ENCODE measurements around the gene DNAH12.
"Not testable (repeated sequence)": the region's sequence is repeated elsewhere in the genome, so short reads cannot be mapped to it uniquely, and the experiment has no call there.

DNAH12 gene

DNA sequence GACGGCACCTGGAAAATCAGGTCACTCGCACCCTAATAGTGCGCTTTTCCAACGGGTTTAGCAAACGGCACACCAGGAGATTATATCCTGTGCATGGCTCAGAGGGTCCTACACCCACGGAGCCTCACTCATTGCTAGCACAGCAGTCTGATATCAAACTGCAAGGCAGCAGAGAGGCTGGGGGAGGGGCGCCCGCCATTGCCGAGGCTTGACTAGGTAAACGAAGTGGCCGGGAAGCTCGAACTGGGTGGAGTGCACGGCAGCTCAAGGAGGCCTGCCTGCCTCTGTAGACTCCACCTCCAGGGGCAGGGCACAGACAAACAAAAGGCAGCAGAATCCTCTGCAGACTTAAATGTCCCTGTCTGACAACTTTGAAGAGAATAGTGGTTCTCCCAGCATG is 67.0 kb downstream of the DNAH12 start:
- H3K27ac Mint-ChIP-seq; ATAC-seq; H3K9me3 Mint-ChIP-seq; DNase-seq; H3K36me3 Mint-ChIP-seq (ENCODE audit: low read depth); H3K4me1 Mint-ChIP-seq; H3K27me3 Mint-ChIP-seq; H3K4me3 Mint-ChIP-seq: not testable (repeated sequence)

DNA sequence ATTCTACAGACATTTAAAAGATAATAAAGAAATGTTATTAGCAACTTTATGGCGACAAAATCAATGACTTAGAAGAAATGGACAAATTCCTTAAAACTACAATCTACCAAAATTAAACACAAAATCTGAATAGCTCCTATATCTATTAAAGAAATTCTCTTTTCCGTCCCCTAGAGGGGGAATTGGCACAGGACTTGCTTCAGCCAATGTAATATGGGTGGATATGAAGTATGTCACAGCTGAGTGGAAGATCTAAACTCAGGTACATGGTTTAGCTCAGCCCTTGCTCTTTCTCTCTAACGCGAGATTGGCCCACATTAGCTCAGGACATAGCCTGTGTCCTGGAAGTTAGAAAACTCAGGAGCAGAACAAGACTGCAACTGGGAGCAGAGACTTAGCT is 79.3 kb downstream of the DNAH12 start:
- Mint-ChIP-seq H3K4me3 (no peak overlapping the region), H3K27ac (no peak overlapping the region), H3K36me3 (ENCODE audit: low read depth) (no peaks in the 10 kb centered on the region), H3K27me3 (no peaks in the 10 kb centered on the region), H3K4me1 (no peaks in the 10 kb centered on the region), H3K9me3 (no peaks in the 10 kb centered on the region)
- no peak for ATAC-seq
- DNase-seq = no peak

DNA sequence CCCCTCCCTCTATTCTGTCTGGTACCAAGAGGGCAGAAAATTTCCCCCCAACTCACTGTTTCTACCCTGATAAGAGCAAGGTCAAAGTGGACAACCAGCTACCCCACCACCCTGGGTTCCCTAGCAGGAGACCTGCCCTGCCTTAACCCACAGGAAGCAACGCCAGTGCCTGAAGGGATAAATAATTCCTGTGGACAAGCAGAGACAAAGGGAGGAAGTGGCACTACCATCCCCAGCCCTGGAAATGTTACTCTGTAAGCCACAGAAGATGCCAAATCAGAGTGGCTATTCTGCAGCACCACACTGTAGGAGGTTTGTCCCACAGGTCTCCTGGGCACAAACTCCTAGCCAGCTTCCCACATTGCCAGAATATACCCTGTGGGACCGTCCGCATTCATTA is 80.1 kb downstream of the DNAH12 start:
- H3K4me3 Mint-ChIP-seq = no peak overlapping the region
- H3K27ac Mint-ChIP-seq = no peak overlapping the region
- H3K9me3 Mint-ChIP-seq = no peaks in the 10 kb centered on the region
- DNase-seq (no peak), ATAC-seq (no peak)
- H3K4me1 Mint-ChIP-seq = no peaks in the 10 kb centered on the region
- peaks cover 2% of the 10 kb centered on the region for H3K27me3 Mint-ChIP-seq
- no peaks in the 10 kb centered on the region for H3K36me3 Mint-ChIP-seq (ENCODE audit: low read depth)

DNA sequence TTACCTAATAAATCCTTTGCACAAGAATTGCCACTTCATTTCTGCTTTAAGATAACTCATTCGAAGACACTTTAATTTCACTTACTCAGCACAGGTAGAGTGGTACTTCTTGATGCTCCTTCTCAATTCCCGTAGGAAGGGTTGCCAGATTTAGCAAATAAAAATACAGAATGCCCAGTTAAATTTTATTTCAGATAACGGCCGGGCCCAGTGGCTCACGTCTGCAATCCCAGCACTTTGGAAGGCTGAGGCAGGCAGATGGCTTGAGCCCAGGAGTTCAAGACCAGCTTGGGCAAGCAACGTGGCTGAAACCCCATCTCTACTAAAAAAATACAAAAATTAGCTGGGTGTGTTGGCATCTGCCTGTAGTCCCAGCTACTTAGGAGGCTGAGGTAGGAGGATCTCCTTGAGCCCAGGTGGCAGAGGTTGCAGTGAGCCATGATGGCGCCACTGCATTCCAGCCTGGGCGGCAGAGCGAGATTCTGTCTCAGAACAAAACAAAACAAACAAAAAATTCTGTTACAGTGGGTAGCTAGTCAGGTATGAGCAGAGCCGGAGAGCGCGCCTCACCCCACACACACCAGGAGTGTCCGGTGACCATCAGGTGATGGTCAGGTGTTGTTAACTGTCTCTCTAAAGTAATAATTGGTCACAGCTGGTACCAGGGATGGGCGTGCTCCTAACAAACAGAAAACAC is 92.8 kb downstream of the DNAH12 start:
- ATAC-seq = no peak
- DNase-seq = no peak
- H3K27ac Mint-ChIP-seq = no peak overlapping the region
- H3K27me3 Mint-ChIP-seq = peaks cover 8% of the 10 kb centered on the region
- no peaks in the 10 kb centered on the region for H3K9me3 Mint-ChIP-seq
- H3K36me3 Mint-ChIP-seq (ENCODE audit: low read depth) = no peaks in the 10 kb centered on the region
- H3K4me1 Mint-ChIP-seq = no peaks in the 10 kb centered on the region
- H3K4me3 Mint-ChIP-seq = no peak overlapping the region

DNA sequence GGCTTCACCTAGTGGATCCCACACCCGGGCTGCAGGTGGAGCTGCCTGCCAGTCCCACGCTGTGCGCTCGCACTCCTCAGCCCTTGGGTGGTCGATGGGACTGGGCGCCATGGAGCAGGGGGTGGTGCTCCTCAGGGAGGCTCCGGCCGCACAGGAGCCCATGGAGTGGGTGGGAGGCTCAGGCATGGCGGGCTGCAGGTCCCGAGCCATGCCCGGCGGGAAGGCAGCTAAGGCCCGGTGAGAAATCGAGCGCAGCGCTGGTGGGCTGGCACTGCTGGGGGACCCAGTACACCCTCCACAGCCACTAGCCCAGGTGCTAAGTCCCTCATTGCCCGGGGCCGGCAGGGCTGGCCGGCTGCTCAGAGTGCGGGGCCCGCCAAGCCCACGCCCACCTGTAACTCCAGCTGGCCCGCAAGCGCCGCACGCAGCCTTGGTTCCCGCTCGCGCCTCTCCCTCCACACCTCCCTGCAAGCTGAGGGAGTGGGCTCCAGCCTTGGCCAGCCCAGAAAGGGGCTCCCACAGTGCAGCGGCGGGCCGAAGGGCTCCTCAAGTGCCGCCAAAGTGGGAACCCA is 94.8 kb downstream of the DNAH12 start:
- ATAC-seq = not testable (repeated sequence)

DNA sequence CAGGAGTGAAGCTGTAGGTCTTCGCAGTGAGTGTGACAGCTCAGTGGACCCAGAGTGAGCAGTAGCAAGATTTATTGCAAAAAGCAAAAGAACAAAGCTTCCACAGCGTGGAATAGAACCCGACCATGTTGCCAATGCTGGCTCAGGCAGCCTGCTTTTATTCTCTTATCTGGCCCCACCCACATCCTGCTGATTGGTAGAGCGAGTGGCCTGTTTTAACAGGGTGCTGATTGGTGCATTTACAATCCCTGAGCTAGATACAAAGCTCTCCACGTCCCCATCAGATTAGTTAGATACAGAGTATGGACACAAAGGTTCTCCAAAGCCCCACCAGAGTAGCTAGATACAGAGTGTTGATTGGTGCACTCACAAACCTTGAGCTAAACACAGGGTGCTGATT is 95.7 kb downstream of the DNAH12 start:
- H3K36me3 Mint-ChIP-seq (ENCODE audit: low read depth); H3K9me3 Mint-ChIP-seq; H3K4me1 Mint-ChIP-seq; DNase-seq; ATAC-seq; H3K27ac Mint-ChIP-seq; H3K27me3 Mint-ChIP-seq; H3K4me3 Mint-ChIP-seq: not testable (repeated sequence)

More for the DNA sequence above, 94.8 kb downstream of the DNAH12 start:
- not testable (repeated sequence) for H3K27me3 Mint-ChIP-seq; H3K36me3 Mint-ChIP-seq (ENCODE audit: low read depth); H3K4me1 Mint-ChIP-seq; H3K27ac Mint-ChIP-seq; DNase-seq; H3K4me3 Mint-ChIP-seq; H3K9me3 Mint-ChIP-seq

DNA sequence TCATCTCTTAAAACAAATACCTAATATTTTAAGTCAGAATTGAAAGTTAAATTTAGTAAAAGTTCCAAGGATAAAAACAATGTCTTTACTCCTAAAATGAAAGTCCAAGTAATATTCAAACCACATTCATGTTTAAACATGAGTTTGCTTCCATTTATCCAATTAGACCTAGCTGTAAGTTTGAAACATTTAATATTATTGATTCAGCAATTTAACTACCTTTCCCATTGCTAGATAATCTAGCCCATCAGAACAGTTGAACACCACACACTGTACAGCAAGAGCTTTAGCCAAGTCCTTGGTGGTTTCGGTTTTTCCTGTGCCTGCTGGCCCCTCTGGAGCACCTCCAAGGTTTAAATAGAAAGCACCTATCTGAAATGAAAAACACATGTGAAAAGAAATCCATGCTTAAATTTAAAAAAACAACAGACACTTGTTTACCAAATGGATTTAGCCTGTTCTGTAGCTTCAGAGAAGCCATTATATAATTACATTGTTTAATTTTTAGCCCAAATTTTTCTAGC is 97.8 kb downstream of the DNAH12 start:
- Mint-ChIP-seq H3K9me3 (no peaks in the 10 kb centered on the region), H3K27ac (no peak overlapping the region), H3K4me1 (no peaks in the 10 kb centered on the region), H3K36me3 (ENCODE audit: low read depth) (no peaks in the 10 kb centered on the region), H3K4me3 (no peak overlapping the region), H3K27me3 (peaks cover 4% of the 10 kb centered on the region)
- DNase-seq (no peak), ATAC-seq (no peak)

DNA sequence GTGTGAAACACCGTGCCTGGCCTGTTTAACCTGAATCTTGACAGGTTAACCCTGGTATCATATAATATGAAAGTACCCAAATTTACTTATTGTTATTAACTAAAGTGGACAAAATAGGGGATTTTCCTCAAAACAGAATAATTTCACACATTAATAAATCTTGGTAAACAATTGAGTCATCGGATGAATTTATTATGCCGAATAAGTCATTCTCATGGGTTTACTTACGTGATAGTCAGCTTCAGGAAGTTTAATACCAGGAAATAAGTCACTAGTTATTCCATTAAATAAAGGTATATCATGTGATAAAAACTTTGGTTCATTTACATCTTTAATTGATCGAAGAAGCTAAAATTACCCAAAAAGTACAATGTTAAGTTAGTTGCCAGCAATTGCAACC is 99.7 kb downstream of the DNAH12 start:
- Mint-ChIP-seq H3K36me3 (ENCODE audit: low read depth) (no peaks in the 10 kb centered on the region), H3K27ac (no peak overlapping the region), H3K4me1 (no peaks in the 10 kb centered on the region), H3K27me3 (peaks cover 11% of the 10 kb centered on the region), H3K4me3 (no peak overlapping the region), H3K9me3 (peaks cover 4% of the 10 kb centered on the region)
- DNase-seq (no peak), ATAC-seq (no peak)

DNA sequence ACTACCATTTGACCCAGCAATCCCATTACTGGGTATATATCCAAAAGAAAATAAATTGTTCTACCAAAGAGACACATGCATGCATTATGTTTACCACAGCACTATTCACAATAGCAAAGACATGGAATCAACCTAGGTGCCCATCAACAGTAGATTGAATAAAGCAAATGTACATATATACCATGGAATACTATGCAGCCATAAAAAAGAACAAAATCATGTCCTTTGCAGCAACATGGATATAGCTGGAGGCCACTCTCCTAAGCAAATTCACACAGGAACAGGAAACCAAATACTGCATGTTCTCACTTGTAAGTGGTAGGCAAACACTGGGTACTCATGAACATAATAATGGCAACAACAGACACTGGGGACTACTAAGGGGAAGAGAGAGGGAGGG is 104.0 kb downstream of the DNAH12 start:
- H3K27me3 Mint-ChIP-seq; DNase-seq; H3K4me1 Mint-ChIP-seq; ATAC-seq; H3K36me3 Mint-ChIP-seq (ENCODE audit: low read depth); H3K9me3 Mint-ChIP-seq; H3K4me3 Mint-ChIP-seq; H3K27ac Mint-ChIP-seq: not testable (repeated sequence)

DNA sequence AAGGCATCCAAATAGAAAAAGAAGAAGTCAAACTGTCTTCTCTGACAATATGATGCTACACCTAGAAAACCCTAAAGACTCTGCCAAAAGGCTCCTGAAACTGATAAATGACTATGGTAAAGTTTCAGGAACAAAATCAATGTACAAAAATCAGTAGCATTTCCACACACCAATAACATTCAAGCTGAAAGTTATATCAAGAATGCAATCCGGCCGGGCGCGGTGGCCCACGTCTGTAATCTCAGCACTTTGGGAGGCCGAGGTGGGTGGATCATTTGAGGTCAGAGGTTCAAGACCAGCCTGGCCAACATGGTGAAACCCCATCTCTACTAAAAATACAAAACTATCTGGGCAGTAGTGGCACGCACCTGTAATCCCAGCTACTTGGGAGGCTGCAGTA is 105.7 kb downstream of the DNAH12 start:
- DNase-seq; H3K27ac Mint-ChIP-seq; H3K9me3 Mint-ChIP-seq; ATAC-seq; H3K27me3 Mint-ChIP-seq; H3K4me3 Mint-ChIP-seq; H3K36me3 Mint-ChIP-seq (ENCODE audit: low read depth); H3K4me1 Mint-ChIP-seq: not testable (repeated sequence)

DNA sequence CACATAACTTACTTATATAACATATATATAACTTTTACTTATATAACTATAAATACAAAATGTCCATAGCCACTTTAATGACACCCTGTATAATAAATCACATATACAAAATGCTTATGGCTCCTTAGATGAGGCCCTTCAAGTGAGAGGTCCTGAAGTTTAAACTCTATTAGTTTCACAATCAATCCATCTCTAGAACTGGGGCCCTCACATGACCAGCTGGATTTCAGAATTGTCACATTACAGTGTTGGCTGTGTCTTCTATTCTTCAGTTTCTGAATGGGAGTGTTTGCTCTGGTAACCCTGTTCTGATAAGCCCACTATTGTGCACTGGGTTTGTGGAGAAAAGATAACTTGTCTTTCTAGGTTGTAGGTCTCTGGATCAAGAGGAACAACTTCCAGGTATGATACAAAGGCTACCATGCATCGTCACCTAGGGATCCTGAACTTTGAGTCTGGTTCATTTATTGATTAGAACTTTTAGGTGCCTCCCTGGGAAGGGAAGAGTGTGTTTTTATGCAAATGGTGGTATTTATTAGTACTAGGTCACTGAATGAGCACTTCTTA is 107.9 kb downstream of the DNAH12 start:
- no peaks in the 10 kb centered on the region for H3K4me1 Mint-ChIP-seq
- H3K27ac Mint-ChIP-seq = no peak overlapping the region
- no peak for DNase-seq
- peaks cover 4% of the 10 kb centered on the region for H3K9me3 Mint-ChIP-seq
- H3K36me3 Mint-ChIP-seq (ENCODE audit: low read depth) = no peaks in the 10 kb centered on the region
- peaks cover 8% of the 10 kb centered on the region for H3K27me3 Mint-ChIP-seq
- no peak overlapping the region for H3K4me3 Mint-ChIP-seq
- no peak for ATAC-seq

DNA sequence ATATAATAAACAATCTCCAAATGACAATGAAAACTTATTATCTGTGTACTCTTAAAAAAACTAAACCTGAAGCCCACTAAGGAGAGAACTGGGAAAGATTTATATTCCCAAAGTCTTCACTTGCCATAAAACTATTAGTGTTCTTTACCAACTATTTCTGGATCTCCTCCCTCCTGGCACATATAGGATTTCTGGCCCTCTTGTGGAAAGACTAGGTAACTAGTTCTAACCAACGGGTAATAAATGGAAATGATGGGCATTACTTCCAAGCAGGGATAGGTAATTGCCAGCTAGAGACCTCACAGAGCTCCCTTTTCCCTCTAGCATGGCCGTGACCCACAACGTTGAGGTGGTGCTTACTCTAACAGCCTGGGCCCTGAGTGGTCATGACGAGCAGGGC is 110.1 kb downstream of the DNAH12 start:
- no peaks in the 10 kb centered on the region for H3K9me3 Mint-ChIP-seq
- no peaks in the 10 kb centered on the region for H3K36me3 Mint-ChIP-seq (ENCODE audit: low read depth)
- H3K4me3 Mint-ChIP-seq = no peak overlapping the region
- ATAC-seq (no peak), DNase-seq (no peak)
- peaks cover 2% of the 10 kb centered on the region for H3K27me3 Mint-ChIP-seq
- H3K27ac Mint-ChIP-seq = no peak overlapping the region
- H3K4me1 Mint-ChIP-seq = no peaks in the 10 kb centered on the region

DNA sequence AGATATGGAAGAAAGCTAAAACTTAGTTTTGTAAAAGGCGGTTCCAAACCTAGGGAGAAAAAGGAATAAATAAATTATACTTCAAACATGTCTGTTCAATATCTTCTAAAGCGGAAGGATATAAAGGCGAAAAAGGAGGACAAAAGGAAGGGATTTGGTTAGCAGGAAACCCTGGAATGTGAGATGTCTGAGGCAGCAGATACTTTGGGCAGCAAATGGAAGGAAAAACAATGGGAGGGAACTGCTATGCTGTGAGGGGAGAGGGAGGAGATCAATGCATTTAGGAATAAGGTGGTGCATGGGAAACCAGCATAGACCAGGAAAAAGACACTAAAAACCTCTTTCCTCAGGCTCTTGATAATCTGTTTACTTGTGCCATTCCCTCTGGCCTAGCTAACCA is 120.8 kb downstream of the DNAH12 start:
- H3K9me3 Mint-ChIP-seq = no peaks in the 10 kb centered on the region

DNA sequence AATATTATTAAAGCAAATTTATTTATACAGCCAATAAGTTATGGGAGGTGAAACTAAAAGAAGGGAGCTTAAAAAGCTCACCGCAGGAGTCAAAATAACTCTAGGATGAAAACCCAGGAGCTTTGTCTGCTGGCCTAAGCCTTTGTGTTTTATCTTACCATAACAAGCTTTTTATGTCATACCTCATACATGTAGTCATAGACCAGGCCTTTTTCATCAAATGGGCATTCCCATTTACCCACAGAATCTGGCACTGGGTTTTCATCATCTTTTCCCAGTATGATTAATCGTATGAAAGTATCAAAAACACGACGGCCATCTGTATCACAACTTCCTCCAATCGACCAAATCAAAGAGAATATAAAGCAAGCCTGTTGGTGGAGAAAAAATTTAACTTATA is 122.8 kb downstream of the DNAH12 start:
- Mint-ChIP-seq H3K36me3 (ENCODE audit: low read depth) (no peaks in the 10 kb centered on the region), H3K27me3 (peaks cover 2% of the 10 kb centered on the region), H3K4me1 (no peaks in the 10 kb centered on the region), H3K4me3 (no peak overlapping the region), H3K9me3 (no peaks in the 10 kb centered on the region), H3K27ac (no peak overlapping the region)
- DNase-seq (no peak), ATAC-seq (no peak)

More for the DNA sequence above, 120.8 kb downstream of the DNAH12 start:
- no peak overlapping the region for H3K4me3 Mint-ChIP-seq
- DNase-seq (no peak), ATAC-seq (no peak)
- no peak overlapping the region for H3K27ac Mint-ChIP-seq
- no peaks in the 10 kb centered on the region for H3K4me1 Mint-ChIP-seq
- no peaks in the 10 kb centered on the region for H3K36me3 Mint-ChIP-seq (ENCODE audit: low read depth)
- peaks cover 2% of the 10 kb centered on the region for H3K27me3 Mint-ChIP-seq

DNA sequence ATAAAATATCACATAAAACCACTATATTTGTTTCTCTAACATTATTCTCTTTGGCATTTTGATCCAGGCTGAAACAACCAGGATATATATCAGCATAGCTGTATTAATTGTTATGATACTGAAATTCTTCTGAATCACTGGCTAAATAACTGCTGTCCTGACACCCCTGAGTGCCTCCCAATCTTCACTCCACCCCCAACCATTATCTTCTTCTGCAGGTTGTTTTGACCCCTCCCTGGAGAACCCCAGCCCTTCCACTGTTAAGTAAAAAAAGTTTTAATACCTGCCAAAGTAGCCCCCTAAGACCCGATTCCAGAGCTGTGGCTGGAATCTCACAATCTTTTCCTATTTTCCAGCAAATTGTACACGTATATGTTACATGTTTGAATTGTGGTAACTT is 124.1 kb downstream of the DNAH12 start:
- Mint-ChIP-seq H3K36me3 (ENCODE audit: low read depth) (no peaks in the 10 kb centered on the region), H3K4me1 (no peaks in the 10 kb centered on the region), H3K4me3 (no peak overlapping the region), H3K27me3 (no peaks in the 10 kb centered on the region), H3K27ac (no peak overlapping the region), H3K9me3 (no peaks in the 10 kb centered on the region)
- no peak for DNase-seq
- ATAC-seq = no peak
